Neural cell (in vitro differentiated cells): ENCODE data around the gene POLN.

Experiments
- EP300 ChIP-seq: fragments of 450-650 bp; conservative IDR thresholded peaks from 2 replicates; pipeline ENCODE4 v1.6.1; 2014; ENCODE audit warnings: antibody characterized with exemption, mild to moderate bottlenecking, moderate library complexity; ENCODE audit not compliant: poor library complexity, severe bottlenecking
- EZH2 ChIP-seq: fragments of 200-600, 300-800 bp; shearing (Covaris generic), sonication (generic); IDR thresholded peaks from 2 replicates; pipeline ENCODE4 v1.6.1; 2014; ENCODE audit warnings: antibody characterized with exemption, low read length, borderline replicate concordance, mild to moderate bottlenecking; ENCODE audit not compliant: insufficient read depth, poor library complexity, severe bottlenecking
- MXI1 ChIP-seq: fragments of 450-650 bp; conservative IDR thresholded peaks from 2 replicates; pipeline ENCODE4 v1.6.1; 2014; ENCODE audit warnings: antibody characterized with exemption, mild to moderate bottlenecking; ENCODE audit not compliant: poor library complexity, severe bottlenecking
- POLR2AphosphoS5 ChIP-seq: IDR thresholded peaks from 2 replicates; pipeline ENCODE4 v1.6.1; 2012
- RAD21 ChIP-seq: fragments of 450-650 bp; conservative IDR thresholded peaks from 2 replicates; pipeline ENCODE4 v1.6.1; 2014; ENCODE audit warnings: antibody characterized with exemption, mild to moderate bottlenecking, moderate library complexity
- SMC3 ChIP-seq: fragments of 450-650 bp; conservative IDR thresholded peaks from 2 replicates; pipeline ENCODE4 v1.6.1; 2014; ENCODE audit warnings: antibody characterized with exemption, mild to moderate bottlenecking, moderate library complexity; ENCODE audit not compliant: poor library complexity
- TAF1 ChIP-seq: IDR thresholded peaks from 2 replicates; pipeline ENCODE4 v1.6.1; 2012; ENCODE audit warnings: low read depth
- TF ChIP-seq, protein P1 (sequence below): fragments of 450-650 bp; IDR thresholded peaks from 2 replicates; pipeline ENCODE4 v1.5.1; 2014; ENCODE audit warnings: antibody characterized with exemption, mild to moderate bottlenecking, moderate library complexity; ENCODE audit not compliant: poor library complexity, severe bottlenecking
- TF ChIP-seq, protein P2 (sequence below): IDR thresholded peaks from 2 replicates; pipeline ENCODE4 v1.6.1; 2012; ENCODE audit warnings: borderline replicate concordance

DNA sequence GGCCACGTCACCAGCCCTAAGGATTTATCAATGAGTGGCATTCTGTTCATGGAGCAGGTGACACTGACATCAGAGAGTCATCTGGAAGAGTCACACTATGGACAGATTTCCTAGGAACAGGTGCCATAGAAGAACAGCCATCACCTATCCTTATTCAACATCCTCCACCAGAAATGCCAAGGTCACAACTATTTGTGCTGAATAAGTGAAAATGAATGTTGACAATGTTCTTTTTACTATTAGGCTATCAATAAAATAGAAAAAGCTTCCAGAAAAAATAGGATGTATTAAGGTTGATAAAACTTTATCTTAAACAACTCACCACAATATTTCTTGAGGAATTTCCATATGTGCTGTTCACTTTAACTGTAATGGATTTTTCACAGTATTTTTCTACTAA lies 62.9 kb downstream of the POLN start:
- TF ChIP-seq POLR2AphosphoS5 (no peak), EZH2 (no peak), RAD21 (no peak), EP300 (no peak), MXI1 (no peak), SMC3 (no peak), TAF1 (no peak)
- TF ChIP-seq, protein P1, sequence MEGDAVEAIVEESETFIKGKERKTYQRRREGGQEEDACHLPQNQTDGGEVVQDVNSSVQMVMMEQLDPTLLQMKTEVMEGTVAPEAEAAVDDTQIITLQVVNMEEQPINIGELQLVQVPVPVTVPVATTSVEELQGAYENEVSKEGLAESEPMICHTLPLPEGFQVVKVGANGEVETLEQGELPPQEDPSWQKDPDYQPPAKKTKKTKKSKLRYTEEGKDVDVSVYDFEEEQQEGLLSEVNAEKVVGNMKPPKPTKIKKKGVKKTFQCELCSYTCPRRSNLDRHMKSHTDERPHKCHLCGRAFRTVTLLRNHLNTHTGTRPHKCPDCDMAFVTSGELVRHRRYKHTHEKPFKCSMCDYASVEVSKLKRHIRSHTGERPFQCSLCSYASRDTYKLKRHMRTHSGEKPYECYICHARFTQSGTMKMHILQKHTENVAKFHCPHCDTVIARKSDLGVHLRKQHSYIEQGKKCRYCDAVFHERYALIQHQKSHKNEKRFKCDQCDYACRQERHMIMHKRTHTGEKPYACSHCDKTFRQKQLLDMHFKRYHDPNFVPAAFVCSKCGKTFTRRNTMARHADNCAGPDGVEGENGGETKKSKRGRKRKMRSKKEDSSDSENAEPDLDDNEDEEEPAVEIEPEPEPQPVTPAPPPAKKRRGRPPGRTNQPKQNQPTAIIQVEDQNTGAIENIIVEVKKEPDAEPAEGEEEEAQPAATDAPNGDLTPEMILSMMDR, result no peak
- TF ChIP-seq, protein P2, sequence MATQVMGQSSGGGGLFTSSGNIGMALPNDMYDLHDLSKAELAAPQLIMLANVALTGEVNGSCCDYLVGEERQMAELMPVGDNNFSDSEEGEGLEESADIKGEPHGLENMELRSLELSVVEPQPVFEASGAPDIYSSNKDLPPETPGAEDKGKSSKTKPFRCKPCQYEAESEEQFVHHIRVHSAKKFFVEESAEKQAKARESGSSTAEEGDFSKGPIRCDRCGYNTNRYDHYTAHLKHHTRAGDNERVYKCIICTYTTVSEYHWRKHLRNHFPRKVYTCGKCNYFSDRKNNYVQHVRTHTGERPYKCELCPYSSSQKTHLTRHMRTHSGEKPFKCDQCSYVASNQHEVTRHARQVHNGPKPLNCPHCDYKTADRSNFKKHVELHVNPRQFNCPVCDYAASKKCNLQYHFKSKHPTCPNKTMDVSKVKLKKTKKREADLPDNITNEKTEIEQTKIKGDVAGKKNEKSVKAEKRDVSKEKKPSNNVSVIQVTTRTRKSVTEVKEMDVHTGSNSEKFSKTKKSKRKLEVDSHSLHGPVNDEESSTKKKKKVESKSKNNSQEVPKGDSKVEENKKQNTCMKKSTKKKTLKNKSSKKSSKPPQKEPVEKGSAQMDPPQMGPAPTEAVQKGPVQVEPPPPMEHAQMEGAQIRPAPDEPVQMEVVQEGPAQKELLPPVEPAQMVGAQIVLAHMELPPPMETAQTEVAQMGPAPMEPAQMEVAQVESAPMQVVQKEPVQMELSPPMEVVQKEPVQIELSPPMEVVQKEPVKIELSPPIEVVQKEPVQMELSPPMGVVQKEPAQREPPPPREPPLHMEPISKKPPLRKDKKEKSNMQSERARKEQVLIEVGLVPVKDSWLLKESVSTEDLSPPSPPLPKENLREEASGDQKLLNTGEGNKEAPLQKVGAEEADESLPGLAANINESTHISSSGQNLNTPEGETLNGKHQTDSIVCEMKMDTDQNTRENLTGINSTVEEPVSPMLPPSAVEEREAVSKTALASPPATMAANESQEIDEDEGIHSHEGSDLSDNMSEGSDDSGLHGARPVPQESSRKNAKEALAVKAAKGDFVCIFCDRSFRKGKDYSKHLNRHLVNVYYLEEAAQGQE, result no peak
